ENCODE measurements around the gene SIGLEC6. TPM values are rescaled to one million over a fixed set of nuclear protein-coding genes. Genes with fewer than 3 reads are reported as not detected.
A peak's percentile ranks its signal among the peaks of the same experiment; 100 is the strongest.

SIGLEC6 gene
- total RNA-seq, 1 donor from 2014 or later = not detected

GRCh38 chr19:51479531-51480331, 51.7 kb downstream of the SIGLEC6 start:
- H3K4me1 Mint-ChIP-seq (ENCODE audit: low read depth) = no peaks in the 10 kb centered on the region
- no peak overlapping the region for H3K4me3 Mint-ChIP-seq (ENCODE audit: unreplicated experiment)

GRCh38 chr19:51478381-51479234, 52.9 kb downstream of the SIGLEC6 start, which contains the start of gene CEACAM18:
Gene CEACAM18 (plus strand): TSS chr19:51478539.
- H3K27ac Mint-ChIP-seq (ENCODE audit: unreplicated experiment) = no peak within 1 kb of the TSS
- no peak within 1 kb of the TSS for H3K4me3 Mint-ChIP-seq (ENCODE audit: unreplicated experiment)
- DNase-seq (ENCODE audit: low spot score) = no peak
- TF ChIP-seq, protein P1, sequence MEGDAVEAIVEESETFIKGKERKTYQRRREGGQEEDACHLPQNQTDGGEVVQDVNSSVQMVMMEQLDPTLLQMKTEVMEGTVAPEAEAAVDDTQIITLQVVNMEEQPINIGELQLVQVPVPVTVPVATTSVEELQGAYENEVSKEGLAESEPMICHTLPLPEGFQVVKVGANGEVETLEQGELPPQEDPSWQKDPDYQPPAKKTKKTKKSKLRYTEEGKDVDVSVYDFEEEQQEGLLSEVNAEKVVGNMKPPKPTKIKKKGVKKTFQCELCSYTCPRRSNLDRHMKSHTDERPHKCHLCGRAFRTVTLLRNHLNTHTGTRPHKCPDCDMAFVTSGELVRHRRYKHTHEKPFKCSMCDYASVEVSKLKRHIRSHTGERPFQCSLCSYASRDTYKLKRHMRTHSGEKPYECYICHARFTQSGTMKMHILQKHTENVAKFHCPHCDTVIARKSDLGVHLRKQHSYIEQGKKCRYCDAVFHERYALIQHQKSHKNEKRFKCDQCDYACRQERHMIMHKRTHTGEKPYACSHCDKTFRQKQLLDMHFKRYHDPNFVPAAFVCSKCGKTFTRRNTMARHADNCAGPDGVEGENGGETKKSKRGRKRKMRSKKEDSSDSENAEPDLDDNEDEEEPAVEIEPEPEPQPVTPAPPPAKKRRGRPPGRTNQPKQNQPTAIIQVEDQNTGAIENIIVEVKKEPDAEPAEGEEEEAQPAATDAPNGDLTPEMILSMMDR (IDR thresholded peaks at IDR 0.05) = no peak
- no peaks in the 10 kb centered on the region for H3K36me3 Mint-ChIP-seq (ENCODE audit: low read depth)
- no peaks in the 10 kb centered on the region for H3K4me1 Mint-ChIP-seq (ENCODE audit: low read depth)
- H3K9me3 Mint-ChIP-seq (ENCODE audit: low read depth) = peaks cover 4% of the 10 kb centered on the region
- no peaks in the 10 kb centered on the region for H3K27me3 Mint-ChIP-seq (ENCODE audit: low read depth)

More at GRCh38 chr19:51479531-51480331, 51.7 kb downstream of the SIGLEC6 start:
- Mint-ChIP-seq H3K27me3 (ENCODE audit: low read depth) (no peaks in the 10 kb centered on the region), H3K36me3 (ENCODE audit: low read depth) (no peaks in the 10 kb centered on the region), H3K27ac (ENCODE audit: unreplicated experiment) (no peak overlapping the region), H3K9me3 (ENCODE audit: low read depth) (peaks cover 4% of the 10 kb centered on the region)
- TF ChIP-seq, protein P1 (IDR thresholded peaks at IDR 0.05) = no peak
- no peak for DNase-seq (ENCODE audit: low spot score)

DNA sequence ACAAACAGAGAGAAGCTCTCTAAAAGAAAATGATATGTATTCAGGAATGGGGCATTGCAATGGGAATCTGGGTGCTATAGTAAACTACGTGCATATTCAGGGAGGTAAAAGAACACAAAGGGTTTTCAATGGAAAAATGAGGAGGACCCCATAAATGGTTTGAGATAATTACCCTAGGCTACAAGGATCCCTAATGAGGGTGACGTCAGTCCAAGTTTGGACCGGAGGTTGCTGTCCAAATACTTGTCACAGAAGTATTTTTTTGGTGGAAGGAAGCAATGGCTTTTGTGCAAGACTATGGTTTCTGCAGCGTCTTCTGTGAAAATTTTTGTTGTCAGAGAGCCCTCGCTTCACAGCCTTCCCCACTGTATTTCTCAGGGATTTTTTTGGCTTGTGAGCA, 54.1 kb downstream of the SIGLEC6 start:
- Mint-ChIP-seq H3K27me3 (ENCODE audit: low read depth) (peaks cover 5% of the 10 kb centered on the region), H3K36me3 (ENCODE audit: low read depth) (no peaks in the 10 kb centered on the region), H3K27ac (ENCODE audit: unreplicated experiment) (no peak overlapping the region), H3K4me3 (ENCODE audit: unreplicated experiment) (no peak overlapping the region), H3K4me1 (ENCODE audit: low read depth) (no peaks in the 10 kb centered on the region), H3K9me3 (ENCODE audit: low read depth) (peaks cover 4% of the 10 kb centered on the region)
- TF ChIP-seq, protein P1 (IDR thresholded peaks at IDR 0.05) = no peak
- no peak for DNase-seq (ENCODE audit: low spot score)

DNA sequence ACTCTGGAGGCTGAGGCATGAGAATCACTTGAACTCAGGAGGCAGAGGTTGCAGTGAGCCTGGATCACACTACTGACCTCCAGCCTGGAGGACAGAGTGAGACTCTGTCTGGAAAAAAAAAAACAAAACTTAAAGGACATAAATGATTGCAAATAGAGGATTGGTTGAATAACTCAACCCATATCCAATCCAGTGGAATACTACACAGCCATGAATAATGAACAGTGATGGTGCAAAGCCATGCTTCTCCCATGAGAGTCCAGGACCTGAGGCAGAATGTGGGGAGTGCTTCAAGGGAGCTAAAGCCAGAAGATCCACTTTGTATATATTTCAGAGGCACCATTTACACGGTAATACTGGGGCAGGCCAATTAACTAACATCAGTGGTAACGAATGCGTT, 55.3 kb downstream of the SIGLEC6 start:
- H3K4me3 Mint-ChIP-seq (ENCODE audit: unreplicated experiment) = no peak overlapping the region
- no peak for DNase-seq (ENCODE audit: low spot score)
- no peak overlapping the region for H3K27ac Mint-ChIP-seq (ENCODE audit: unreplicated experiment)
- H3K9me3 Mint-ChIP-seq (ENCODE audit: low read depth) = peaks cover 4% of the 10 kb centered on the region
- H3K27me3 Mint-ChIP-seq (ENCODE audit: low read depth) = peaks cover 5% of the 10 kb centered on the region
- TF ChIP-seq, protein P1 (IDR thresholded peaks at IDR 0.05) = no peak
- H3K4me1 Mint-ChIP-seq (ENCODE audit: low read depth) = no peaks in the 10 kb centered on the region
- no peaks in the 10 kb centered on the region for H3K36me3 Mint-ChIP-seq (ENCODE audit: low read depth)

- no peak for DNase-seq (ENCODE audit: low spot score)
- peaks cover 5% of the 10 kb centered on the region for H3K27me3 Mint-ChIP-seq (ENCODE audit: low read depth)
- H3K36me3 Mint-ChIP-seq (ENCODE audit: low read depth) = no peaks in the 10 kb centered on the region
- H3K27ac Mint-ChIP-seq (ENCODE audit: unreplicated experiment) = no peak overlapping the region
- H3K9me3 Mint-ChIP-seq (ENCODE audit: low read depth) = no peaks in the 10 kb centered on the region
- H3K4me3 Mint-ChIP-seq (ENCODE audit: unreplicated experiment) = no peak overlapping the region
- H3K4me1 Mint-ChIP-seq (ENCODE audit: low read depth) = no peaks in the 10 kb centered on the region
- TF ChIP-seq, protein P1 (IDR thresholded peaks at IDR 0.05) = peak; percentile 87
These were observed 58.3 kb downstream of the SIGLEC6 start for GRCh38 chr19:51473009-51473707.

Data from chondrocyte (in vitro differentiated cells).